HG03457 (cell line): ENCODE results near the gene SELENOI.
"Not testable (repeated sequence)": the region's sequence is repeated elsewhere in the genome, so short reads cannot be mapped to it uniquely, and the experiment has no call there.

ENCODE experiments used
- ATAC-seq: cut with Tn5 transposase; IDR thresholded peaks from one replicate; pipeline ENCODE4 v1.9.1; 2021; ENCODE audit warnings: moderate number of reproducible peaks; ENCODE audit not compliant: unreplicated experiment

The SELENOI gene, protein sequence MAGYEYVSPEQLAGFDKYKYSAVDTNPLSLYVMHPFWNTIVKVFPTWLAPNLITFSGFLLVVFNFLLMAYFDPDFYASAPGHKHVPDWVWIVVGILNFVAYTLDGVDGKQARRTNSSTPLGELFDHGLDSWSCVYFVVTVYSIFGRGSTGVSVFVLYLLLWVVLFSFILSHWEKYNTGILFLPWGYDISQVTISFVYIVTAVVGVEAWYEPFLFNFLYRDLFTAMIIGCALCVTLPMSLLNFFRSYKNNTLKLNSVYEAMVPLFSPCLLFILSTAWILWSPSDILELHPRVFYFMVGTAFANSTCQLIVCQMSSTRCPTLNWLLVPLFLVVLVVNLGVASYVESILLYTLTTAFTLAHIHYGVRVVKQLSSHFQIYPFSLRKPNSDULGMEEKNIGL

DNA sequence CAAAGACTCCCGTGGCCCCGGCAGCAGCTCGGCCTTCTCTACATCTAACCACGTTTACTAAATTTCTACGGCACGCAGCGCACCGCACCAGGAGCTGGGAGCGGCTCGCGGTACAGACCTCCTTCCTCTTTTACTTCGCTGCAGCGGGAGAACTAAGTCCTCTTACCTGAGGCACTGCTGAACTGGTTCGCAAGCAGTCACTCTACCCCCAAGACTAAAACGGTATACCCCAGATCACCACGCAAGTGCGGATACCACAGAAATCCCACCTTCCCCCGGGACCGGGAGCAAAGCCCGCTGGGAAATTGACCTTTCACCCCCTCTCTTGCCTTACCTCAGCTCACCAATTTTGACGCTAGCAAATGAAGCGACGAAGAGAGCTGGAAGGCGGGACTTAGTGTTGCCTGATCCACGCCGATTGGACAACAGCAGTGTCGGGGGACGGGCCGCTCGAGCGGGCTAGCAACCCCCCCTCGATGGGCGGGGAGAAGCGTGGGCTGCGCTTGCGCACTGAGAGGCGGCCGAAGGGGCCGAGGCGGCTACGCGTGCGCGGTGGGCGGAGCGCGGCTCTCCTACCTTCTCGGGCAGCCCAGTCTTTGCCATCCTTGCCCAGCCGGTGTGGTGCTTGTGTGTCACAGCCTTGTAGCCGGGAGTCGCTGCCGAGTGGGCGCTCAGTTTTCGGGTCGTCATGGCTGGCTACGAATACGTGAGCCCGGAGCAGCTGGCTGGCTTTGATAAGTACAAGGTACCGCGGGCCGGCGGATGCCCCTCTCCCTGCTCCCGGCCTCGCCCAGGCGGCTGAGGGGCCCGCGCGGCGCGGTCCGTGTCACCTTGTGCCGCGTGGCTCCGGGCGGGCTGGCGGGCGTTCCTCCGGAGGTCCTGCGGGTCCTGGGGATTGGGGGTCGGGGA is at the start of gene SELENOI:
Gene SELENOI, plus strand, starts transcription at position 599 of the 909 bp plus-strand sequence. Its CDS starts 90 bp downstream, at position 689.
- ATAC-seq = peak; percentile 88

GRCh38 chr2:26297061-26297460 is 48.9 kb upstream of the SELENOI start:
- ATAC-seq = no peak

- no peak for ATAC-seq
These were observed 47.7 kb upstream of the SELENOI start for GRCh38 chr2:26298286-26298637.

DNA sequence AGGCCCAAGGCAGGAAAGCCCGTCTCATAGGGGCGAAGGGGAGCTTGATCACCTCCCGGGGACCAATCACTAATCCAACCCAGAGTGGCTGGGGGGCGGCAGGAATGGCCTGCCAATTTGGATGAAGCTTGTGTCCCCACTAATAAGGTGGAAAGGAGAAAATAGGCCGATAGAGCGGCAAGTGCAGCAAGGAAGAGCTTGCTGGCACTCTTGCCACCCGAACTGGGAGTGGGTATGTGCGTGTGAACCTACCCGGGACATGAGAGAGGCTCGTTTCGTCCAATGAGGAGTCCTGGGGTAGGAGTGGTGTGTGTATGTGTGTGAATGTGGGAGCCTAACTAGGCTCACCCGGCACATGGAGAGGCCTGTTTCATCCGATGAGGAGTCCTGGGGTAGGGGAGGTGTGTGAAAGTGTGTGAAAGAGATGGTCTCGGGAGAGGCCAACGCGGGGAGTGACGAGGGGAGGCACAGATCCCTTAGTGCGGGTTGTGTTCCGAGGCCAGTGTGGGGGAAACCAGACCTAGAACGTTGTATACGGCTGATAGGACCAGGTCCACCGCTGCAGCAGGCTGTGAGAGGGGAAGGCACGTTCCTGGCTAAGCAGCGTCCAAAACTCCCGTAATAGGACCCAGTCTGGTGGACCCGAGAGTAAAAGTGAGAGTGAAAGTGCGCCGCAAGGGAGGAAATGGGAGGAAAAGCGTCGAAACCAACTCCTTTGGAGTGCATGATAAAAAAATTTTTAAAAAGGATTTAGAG is 47.1 kb upstream of the SELENOI start:
- no peak for ATAC-seq

- no peak for ATAC-seq
These were observed 46.4 kb upstream of the SELENOI start for GRCh38 chr2:26299471-26300101.

- no peak for ATAC-seq
These were observed 45.6 kb upstream of the SELENOI start for GRCh38 chr2:26300234-26300925.

DNA sequence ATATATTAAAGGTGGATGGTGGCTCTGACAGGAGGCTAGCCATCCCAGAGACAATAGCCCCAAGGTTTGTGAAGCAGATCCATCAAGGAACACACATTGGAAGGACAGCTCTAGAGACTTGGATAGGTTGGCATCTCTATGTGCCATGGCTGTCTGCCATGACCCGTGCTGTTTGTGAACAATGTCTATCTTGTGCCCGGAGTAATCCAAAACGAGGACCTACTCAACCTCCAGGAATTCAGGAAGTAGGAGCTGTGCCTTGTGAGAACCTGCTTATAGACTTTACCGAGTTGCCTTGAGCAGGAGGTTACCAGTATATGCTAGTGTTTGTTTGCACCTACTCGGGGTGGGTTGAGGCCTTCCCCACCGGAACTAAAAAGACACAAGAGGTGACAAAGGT is 43.1 kb upstream of the SELENOI start:
- no peak for ATAC-seq

GRCh38 chr2:26305094-26305493 is 40.8 kb upstream of the SELENOI start:
- ATAC-seq = not testable (repeated sequence)

- ATAC-seq = no peak
These were observed 40.4 kb upstream of the SELENOI start for GRCh38 chr2:26305540-26305939.

GRCh38 chr2:26309921-26310320 is 36.0 kb upstream of the SELENOI start:
- no peak for ATAC-seq

GRCh38 chr2:26312471-26312870 is 33.5 kb upstream of the SELENOI start:
- no peak for ATAC-seq

GRCh38 chr2:26313446-26313845 is 32.5 kb upstream of the SELENOI start:
- ATAC-seq = no peak

DNA sequence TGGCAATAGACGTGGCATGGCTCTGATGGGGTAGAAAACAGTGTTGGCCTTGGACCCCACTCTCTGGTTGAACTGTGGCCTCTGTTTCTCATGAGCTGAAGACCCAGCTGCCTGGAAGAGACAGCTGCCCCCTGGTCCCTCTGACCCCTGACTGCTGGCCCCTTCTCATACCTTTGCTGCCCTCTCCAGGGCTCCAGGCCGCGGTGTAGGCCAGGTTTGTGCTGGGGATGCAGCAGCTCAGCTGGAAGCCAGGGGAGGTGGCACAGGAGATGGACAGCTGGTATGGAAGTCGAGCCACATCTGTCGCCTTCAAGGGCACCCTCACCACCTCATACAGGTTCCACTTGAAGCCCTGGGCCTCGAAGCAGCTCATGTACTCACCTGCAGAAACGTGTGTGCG is 31.7 kb upstream of the SELENOI start:
- no peak for ATAC-seq

GRCh38 chr2:26316041-26316440 is 29.9 kb upstream of the SELENOI start:
- ATAC-seq = no peak

DNA sequence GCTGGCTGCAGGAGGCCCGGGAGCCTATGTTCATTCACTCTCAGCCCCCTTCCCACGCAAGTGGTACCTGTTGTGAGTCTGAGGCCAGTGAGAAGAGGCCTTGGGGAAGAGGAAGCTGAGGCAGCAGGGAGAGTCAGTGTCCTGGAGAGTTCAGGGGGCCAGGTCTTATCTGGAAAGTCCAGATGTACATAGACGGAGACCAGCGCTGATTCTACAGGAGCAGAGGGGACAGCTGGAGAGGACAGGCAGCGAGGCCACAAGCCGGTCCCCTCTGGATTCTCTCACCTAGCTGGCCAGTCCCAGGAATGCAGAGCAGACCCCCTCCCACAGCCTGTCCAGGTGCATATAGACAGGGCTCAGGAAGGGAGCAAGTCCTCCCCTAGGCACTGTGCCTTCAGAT is 29.1 kb upstream of the SELENOI start:
- no peak for ATAC-seq

GRCh38 chr2:26317377-26318105 is 28.4 kb upstream of the SELENOI start:
- ATAC-seq = no peak

- no peak for ATAC-seq
These were observed 27.0 kb upstream of the SELENOI start for GRCh38 chr2:26318950-26319349.

DNA sequence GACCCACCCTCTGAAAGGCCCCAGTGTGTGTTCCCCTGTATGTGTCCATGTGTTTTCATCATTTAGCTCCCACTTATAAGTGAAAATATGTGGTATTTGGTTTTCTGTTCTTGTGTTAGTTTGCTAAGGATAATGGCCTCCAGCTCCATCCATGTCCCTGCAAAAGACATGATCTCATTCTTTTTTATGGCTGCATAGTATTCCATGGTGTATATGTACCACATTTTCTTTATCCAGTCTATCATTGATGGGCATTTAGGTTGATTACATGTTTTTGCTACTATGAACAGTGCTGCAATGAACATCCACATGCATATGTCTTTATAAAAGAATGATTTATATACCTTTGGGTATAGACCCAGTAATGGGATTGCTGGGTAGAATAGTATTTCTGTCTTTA is 21.5 kb upstream of the SELENOI start:
- not testable (repeated sequence) for ATAC-seq

DNA sequence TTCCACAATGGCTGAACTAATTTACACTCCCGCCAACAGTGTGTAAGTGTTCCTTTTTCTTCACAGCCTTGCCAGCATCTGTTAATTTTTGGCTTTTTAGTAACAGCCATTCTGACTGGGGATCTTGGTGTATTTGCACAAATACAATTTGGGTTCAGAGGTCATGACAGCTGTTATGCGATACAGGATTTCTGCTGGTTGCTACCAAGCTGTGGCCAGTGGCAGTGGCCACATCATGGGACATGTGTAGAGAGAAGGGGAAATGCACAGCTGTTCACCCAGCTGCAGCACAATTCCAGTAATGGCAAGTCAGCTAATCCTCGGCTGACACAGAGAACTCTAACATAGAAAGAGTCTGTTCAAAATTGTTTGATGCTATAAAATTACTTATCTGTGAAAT is 21.0 kb upstream of the SELENOI start:
- ATAC-seq = no peak

DNA sequence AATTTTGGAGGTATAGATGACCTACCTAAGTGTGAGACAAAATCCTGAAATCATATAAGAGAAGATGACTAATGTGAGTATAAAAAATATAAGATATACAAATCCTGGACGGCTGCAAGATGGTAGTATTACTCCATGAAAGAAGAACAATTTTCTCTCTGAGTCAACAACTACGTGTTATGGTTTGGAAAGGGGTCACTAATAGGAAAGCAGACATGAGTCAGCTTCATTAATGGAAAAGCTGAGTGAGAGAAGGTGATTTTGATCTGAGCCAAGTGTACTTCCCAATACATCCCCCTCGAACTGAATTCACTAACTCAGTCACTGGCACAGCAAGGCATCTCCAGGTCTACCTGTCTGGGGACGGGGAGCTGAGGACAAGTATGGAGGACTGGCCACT is 20.1 kb upstream of the SELENOI start:
- ATAC-seq = no peak
